Ramos (cell line): ENCODE measurements around the gene DARS1.

Experiments
- in situ Hi-C: fragments of 300-500 bp; cut with MboI; formaldehyde crosslinking; loops from one replicate; pipeline ENCODE4 v1.14.3; 2022; ENCODE audit warnings: low sequenced_read_pairs; ENCODE audit not compliant: unreplicated experiment

The DARS1 gene

DNA sequence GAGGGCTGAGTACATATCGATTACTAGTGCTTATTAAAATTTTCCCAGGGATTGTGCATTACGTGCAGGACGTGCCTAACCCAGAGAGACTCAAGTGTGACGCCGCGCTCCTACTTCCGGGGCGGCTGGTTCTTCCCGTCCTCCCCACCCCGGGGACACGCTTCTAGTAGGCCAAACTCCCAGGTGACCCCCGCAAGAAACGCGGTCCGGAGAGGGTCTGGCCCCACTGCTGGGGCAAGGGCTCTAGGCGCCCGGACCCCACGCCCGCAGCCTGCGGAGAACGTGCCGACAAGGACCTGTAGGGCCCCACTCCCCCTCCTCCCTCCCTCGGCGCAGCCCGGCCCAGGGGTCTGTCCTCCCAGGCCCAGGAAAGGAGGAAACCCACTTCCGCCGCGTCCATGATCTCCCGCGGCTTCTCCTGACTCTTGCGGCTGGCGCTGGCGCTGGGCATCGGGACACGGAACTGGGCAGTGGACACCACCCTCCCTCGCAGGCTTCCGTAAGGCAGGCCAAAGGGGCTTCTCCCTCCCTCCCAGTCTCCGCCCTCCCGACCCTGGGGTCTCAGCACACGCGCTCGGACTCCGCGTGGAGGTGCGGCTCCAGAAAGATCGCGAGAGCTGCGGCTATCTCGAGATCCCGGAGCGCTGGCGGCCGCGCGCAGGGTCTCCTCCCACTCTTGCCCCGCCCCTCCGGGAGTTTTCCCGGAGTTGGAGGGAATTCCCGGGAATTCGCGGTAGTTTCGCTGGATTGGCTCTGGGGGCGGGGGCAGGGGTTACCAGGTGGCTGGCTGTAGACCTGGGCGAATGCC lies at the start of gene DARS1:
TSS of gene DARS1 (minus strand) at position 609 of the 808 bp plus-strand sequence. CDS start at position 451, 158 bp downstream.
- in situ Hi-C loops: loop anchor here (5.0 kb wide), 1 partner anchor 272 kb away; no protein-coding TSS in a partner anchor

DNA sequence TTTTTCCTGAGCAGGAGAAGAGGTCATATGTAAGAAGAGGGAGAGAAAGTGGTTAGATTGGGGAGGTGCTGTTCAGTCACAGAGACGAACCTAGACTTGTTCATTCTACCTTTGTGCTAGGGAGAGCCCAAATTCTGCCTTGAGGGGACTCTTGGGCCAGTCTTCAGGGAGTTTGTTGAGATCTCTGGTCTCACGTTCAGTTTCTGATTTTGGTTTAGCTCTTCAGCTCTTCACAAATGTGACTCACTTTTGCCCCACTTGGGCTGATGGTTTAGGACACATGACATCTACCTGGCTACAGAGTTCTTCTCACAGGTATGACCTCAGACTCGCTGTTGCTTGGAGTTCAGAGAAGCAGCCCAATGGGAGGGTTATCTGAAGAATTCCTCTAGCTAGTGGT lies 49.2 kb upstream of the DARS1 start:
- in situ Hi-C loops: no loop called here

DNA sequence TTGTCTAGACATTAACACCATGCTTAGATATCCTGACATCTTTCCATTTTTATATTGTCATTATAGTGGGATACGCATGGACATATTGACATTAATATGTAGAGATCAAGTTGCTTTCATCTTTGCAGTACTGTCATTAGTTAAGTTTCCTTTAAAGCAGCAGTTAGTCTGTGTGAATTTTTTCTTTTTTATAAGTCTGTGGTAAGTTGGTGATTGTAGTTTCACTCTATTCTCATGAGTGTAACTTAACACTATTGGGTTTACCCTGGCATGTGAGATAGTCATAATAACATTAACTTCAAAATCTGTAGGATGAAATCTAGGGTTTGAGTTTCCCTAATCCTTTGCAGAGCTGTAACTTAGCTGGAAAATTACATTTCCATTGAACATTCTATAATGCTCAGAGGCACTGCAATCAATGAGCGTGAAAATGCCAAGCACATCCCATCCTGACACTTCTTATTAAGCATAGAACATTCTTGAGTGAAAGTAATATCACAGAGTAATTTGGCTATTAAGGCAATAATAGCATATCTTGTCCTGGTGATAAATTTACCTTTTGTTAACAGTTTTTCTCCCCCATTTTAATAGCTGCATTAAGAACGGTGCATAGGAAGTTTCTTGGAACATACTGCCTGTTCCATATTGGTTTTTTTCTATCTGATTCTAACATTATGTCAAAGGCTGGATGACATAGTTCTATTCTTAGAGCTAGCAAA lies 47.5 kb upstream of the DARS1 start:
- in situ Hi-C loops: no loop called here

DNA sequence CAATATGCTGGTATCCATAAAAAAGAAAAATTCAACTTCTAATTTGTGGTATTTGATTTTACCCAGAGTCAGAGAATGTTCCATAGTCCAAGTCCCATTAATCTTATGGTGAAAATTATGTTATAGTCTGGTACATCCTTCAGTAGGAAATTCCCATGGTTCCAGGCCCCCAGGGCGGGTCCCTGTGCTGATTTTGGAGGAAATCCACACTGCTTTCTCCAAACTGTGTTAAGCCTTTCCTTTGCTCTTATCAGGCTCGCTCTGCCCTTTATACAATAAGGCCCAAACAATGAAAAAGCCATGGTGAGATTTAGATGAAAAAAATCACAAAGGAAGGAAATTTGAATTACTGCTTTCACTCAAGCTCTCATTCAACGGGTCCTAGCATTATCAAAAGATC lies 46.8 kb upstream of the DARS1 start:
- in situ Hi-C loops: no loop called here

DNA sequence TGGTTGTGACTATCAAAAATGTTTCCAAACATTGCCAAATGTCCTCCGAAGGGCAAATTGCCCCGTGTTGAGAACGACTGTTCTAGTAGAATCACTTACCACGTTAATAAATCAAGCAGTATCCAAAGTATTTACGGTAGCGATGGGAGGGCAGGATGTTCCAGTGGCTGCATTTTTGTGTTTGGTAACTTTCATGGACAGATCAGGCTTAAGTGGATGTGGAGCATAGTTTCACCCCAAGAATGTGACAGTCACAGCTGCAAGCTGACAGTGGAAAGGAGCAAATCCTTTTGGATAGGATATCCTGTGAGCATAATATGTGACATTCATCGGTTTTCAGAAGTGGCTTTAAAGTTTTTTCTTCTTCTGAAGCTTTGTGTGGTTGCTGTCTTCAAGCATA lies 46.3 kb upstream of the DARS1 start:
- in situ Hi-C loops: no loop called here

DNA sequence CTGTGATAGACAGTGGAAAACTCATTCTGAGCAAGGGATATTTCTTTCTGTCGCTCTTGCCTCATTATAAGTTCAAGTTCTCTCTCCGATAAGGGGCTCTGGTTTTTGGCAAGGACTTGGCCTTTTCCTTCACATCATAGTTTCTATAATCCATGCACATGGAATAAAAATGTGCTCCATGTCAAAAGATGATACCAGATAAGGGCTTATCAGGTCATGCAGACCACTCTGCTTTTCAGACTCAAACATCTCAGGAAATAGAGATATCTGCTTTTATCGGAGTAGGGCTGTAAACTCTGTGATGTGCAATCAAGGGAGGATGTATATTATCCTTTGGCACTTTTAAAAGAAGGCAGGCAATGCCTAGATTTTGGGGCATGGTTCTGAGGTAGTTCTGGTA lies 45.0 kb upstream of the DARS1 start:
- in situ Hi-C loops: no loop called here

DNA sequence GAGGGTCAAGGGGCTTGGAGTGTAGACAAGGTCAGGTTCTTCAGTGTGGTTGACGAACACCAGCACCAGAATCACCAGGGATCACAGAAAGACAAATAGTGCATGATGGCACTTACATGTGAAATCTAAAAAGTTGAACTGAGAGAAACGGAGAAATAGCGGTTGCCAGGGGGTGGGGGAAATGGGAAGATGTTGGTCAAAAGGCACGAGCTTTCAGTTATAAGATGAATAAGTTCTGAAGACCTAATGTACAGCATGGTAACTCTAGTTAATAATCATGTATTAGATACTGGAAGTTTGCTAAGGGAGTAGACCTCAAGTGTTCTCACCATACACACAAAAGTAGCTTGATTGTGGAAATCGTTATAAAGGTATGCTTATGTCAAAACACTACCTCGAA lies 43.7 kb upstream of the DARS1 start:
- in situ Hi-C loops: no loop called here

DNA sequence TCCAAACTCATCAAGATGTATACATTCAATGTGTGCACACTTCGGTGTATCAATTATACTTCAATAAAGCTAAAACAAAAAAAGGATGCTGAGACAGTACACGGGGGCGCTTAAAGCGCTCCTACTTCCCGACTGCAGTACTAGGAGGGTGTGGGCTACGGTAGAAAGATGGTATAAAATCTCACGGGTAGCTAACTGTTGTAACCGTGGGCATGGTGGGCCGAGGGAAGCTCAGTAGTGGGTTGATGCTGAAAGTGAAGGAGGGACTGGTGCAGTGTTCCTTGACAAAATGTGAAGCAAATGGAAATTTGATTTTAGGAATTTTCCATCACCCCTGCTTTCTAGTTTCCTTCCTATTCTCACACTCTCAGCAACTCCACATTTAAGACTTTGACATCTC lies 42.6 kb upstream of the DARS1 start:
- in situ Hi-C loops: no loop called here

DNA sequence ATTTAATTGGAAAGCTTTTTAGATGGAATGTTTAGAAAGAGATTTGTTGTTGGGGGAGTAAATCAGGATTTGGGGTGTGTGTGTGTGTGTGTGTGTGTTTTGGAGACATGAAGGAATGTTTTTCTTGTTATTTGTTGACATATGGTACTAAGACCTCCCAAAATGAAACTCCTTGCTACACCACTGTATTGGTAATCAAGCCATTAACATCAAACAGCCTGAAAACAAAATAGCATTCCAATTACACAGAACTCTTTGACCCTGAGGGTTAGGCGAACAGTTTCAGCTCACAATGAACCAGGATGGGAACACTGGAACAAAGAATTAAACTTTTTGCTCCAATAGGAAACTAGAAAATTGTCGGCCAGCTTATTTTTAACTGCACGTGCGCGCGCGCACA lies 41.7 kb upstream of the DARS1 start:
- in situ Hi-C loops: no loop called here

DNA sequence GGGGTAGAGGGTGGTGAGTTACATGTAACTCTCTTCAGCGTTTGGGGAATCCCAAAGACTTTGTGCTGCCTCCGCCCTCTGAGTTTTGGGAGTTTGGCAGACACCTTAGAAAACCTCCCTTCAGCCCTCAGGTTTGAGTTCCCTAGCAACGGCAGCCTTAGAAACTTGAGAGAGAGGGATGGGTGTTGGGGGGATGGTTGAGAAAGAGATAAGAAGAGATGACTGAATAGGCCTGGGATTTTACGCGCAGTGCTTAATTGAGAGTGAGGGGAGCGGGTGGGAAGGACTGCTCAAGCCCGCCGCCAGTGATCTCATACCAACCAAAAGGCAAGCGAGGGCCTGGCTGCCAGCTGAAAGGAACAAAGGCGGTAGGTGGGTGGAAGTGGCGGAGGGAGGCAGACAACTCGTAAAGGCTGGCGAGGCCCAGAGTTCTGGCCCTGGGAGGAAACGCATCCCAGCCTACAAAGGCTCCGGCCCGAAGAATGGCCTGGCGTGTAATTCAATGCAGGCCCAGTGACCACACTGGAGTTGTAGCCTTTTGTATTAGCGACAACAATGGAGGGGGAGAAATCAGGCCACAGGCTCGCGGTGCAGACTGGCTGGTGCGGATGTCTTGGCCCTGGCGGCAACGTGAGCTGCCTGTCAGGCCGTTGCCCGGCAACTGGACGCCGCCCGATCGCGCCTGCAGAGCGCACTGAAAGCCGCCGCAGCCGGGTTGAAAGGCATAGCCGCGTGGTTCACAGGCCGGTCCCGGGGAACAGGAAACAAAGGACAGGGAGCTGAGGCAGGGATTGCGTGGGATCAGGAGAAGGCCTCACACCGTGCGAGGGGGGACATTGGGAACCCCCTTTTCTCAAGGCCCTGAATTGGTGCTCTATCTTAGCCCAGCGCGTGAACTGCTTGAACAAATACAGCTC lies 39.9 kb upstream of the DARS1 start:
- in situ Hi-C loops: no loop called here

DNA sequence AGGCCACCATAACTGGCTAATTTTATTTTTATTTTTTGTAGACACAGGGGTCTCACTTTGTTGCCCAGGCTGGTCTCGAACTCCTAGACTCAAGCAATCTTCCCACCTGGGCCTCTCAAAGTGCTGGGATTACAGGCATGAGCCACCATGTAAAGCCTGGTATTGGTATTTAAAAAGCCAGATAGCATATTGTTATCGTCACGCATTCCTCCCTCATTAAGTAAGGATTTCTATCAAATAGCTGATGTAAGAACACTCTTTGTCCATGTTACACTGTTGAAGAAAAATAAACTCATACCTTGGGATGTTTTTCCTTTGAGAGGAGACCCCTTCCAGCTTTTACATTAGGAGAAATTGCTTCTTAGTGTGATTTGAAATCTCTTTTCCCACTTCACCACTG lies 39.2 kb upstream of the DARS1 start:
- in situ Hi-C loops: no loop called here

DNA sequence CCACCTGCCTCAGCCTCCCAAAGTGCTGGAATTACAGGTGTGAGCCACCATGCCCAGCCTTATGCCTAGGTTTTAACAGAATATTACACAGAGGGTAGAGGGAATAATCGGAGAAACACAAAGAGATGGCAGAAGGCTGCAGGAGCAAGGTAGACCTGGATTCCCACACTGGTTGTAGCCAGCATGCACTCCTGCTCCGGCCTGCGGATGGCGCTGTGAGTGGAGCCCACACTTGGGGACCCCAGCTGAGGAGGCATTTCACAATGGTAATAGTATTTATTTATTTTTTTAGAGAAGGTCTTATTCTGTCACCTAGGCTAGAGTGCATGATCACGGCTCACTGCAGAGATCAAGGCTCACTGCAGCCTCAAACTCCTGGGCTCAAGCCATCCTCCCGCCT lies 38.8 kb upstream of the DARS1 start:
- in situ Hi-C loops: no loop called here

DNA sequence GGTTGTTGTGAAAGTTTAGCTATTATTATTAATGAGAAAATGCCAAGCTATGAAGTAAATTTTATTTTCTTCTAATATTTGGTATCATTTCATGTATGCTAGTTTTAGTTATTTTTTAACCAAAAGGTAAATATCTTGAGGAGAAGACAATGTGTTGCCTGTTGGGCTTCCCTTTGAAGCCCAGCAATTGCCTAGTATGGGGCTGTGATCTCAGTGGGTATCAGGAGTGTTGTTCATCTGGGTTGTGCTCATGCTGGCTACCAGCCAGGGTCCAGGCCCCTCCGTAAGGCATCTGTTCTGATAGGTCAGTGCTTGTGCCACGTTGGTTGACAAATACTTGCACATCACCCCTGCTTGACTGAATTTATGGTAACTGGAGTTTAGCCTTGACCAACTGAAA lies 38.0 kb upstream of the DARS1 start:
- in situ Hi-C loops: no loop called here

DNA sequence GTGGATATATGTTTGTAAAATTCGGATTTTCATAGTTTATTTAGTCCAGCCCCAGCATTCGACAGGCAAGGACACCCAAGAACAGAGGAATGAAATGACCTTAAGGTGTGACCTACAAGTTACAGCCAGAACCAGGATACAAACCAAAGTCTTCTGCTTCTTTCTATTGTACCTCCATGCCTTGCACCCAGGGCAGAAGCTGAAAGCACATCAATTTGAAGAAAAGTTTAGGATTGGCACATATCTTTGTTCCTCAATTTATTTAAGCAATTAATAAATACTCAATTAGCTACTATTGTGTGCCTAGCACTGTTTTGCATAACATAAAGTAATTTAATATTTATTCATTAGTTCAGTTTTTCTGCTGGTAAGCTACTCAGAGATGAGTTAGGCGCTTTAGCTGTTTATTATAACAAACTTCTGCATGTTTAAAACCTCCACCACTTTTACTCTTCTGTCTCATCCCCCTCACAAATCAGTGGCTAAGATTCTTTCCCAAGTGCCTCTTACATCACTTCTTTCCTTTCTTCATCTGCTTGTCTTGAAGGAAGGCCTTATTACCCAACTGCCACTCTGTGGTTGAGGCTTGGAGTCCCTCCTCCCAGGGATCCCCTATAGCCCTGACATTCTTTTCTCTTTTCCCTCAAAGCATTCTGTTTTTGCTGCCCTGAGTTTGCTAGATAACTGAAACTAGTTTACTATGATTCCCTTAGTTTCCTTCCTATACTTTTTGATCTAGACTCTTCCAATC lies 37.1 kb upstream of the DARS1 start:
- in situ Hi-C loops: no loop called here

DNA sequence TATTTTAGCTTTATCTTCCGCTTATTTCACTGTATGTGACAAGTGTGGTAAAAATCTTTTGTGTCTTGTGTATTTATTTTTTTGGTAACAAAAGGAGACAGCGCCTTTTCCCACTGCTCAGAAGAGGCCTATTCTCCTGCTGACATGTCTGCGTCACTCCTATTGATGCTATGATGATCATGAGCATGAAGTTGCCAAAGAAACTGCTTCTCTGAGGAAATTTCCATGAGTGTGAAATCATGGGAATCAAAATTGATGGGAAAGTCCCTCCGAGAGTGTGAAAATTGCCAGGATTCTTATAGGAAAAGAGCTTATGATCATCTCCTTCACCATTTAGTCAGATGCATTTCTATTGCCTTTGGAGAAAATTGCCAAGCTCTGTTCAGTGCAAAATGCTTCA lies 36.5 kb upstream of the DARS1 start:
- in situ Hi-C loops: no loop called here

DNA sequence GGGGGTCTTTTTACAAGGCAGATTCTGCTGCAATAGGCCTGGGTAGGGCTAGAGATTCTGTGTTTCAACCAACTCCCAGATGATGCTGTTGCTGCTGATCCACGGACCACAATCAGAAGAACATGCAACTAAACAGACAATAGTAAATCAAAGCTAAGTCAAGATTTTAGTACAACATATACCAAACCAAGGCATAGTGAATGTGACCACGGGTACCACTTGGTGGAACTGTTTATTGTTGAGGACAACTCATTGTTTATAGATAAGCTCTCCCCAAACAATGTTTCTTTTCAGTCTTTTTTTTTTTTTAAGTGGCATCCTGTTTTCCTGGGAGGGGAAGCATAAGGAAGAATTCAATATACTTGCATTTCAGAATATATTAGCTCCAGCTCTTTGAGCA lies 36.0 kb upstream of the DARS1 start:
- in situ Hi-C loops: no loop called here

DNA sequence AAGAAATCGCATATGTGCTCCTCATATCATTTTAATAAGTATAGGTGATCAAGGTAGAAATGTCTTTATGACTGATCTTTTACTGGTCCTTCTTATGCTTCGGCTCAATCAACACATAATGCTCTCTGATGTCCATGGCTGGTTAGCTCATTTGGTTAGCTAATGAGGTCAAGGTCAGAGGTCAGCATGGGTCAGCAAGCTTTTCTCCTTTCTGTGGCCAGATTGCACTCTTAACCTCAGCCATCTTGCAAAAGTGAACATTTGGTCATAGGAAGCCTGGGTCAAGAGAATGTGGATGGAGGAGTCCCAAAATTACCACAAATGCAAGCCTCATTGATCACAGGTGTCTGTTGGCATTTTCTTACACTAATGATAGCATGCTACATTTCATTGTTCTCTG lies 35.4 kb upstream of the DARS1 start:
- in situ Hi-C loops: no loop called here

DNA sequence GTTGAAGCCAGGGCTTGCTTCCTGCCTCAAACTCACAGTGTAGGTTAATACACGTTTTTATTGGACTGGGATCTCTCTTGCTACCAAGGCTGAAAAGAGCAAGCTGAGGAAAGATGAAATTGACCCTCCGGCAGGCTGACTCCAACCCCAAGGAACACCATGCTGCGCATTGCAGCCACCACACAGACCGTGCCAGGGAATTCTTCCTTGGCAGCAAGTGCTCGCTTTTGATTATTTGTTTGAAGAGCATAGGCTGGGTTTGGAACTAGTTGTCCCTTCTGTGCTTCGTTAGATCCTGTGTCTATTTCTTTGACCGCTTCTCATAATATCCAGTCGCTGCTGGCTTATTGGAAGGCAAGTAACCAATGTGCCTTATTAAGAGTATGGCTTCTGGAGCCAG lies 34.4 kb upstream of the DARS1 start:
- in situ Hi-C loops: no loop called here

DNA sequence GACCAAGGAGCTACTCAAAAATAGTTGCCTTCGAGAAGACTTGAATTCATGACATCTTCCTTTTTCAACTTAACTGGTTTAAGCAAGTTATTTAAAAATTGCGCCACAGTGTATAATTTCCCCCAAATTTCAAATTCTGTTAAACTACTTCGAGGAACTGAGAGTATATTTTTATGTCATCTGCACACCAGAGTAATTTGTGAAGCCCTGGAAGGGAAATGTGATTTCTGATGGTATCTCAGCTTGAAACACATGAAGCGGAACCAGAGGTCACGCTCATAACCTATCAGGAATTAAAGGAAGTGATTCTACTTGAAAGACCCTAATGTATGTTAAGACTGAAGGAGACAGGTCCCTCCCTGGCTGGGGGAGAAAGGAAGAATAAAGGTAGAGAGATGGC lies 33.9 kb upstream of the DARS1 start:
- in situ Hi-C loops: no loop called here

DNA sequence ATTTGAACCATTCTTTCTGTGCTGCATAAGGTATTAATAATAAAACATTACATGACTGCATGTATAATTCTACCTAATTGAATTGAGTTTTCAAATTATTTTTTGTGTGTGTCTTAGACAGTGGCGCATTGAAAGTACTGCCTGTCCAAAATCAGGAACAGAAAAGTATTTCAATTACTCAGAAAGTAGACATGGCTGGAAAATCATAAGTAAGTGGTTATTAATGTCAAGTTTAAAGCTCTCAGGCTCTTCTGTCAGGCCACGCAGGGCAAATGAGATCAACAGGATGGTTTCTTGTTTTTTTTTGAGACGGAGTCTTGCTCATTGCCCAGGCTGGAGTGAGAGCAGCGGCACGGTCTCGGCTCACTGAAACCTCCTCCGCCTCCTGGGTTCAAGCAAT lies 32.4 kb upstream of the DARS1 start:
- in situ Hi-C loops: no loop called here
